ENCODE measurements around the gene DUSP16.

The DUSP16 gene

GRCh38 chr12:12553208-12553785 is 9.4 kb downstream of the DUSP16 start:
- in situ Hi-C loops (cut with MboI; ENCODE audit: low pct_unique_long_range_greater_than_20kb, low sequenced_read_pairs), result no loop called here

GRCh38 chr12:12551115-12551514 is 11.5 kb downstream of the DUSP16 start:
- in situ Hi-C loops (cut with MboI; ENCODE audit: low pct_unique_long_range_greater_than_20kb, low sequenced_read_pairs), result no loop called here
- DNase-seq, result no peak

More at GRCh38 chr12:12553208-12553785, 9.4 kb downstream of the DUSP16 start:
- no peak for DNase-seq

- DNase-seq, result no peak
- in situ Hi-C loops (cut with MboI; ENCODE audit: low pct_unique_long_range_greater_than_20kb, low sequenced_read_pairs), result no loop called here
These were observed 12.4 kb downstream of the DUSP16 start for GRCh38 chr12:12550277-12550676.

- DNase-seq, result no peak
- in situ Hi-C loops (cut with MboI; ENCODE audit: low pct_unique_long_range_greater_than_20kb, low sequenced_read_pairs), result no loop called here
These were observed 13.2 kb downstream of the DUSP16 start for GRCh38 chr12:12549426-12549825.

GRCh38 chr12:12548713-12549112 is 13.9 kb downstream of the DUSP16 start:
- DNase-seq, result no peak
- in situ Hi-C loops (cut with MboI; ENCODE audit: low pct_unique_long_range_greater_than_20kb, low sequenced_read_pairs), result no loop called here

GRCh38 chr12:12546314-12546772 is 16.3 kb downstream of the DUSP16 start:
- in situ Hi-C loops (cut with MboI; ENCODE audit: low pct_unique_long_range_greater_than_20kb, low sequenced_read_pairs), result no loop called here
- DNase-seq, result no peak

- in situ Hi-C loops (cut with MboI; ENCODE audit: low pct_unique_long_range_greater_than_20kb, low sequenced_read_pairs), result no loop called here
- DNase-seq, result no peak
These were observed 18.7 kb downstream of the DUSP16 start for GRCh38 chr12:12543959-12544358.

- no peak for DNase-seq
- in situ Hi-C loops (cut with MboI; ENCODE audit: low pct_unique_long_range_greater_than_20kb, low sequenced_read_pairs), result no loop called here
These were observed 19.7 kb downstream of the DUSP16 start for GRCh38 chr12:12542964-12543363.

- no peak for DNase-seq
- in situ Hi-C loops (cut with MboI; ENCODE audit: low pct_unique_long_range_greater_than_20kb, low sequenced_read_pairs), result no loop called here
These were observed 20.4 kb downstream of the DUSP16 start for GRCh38 chr12:12542286-12542685.

GRCh38 chr12:12541782-12542181 is 20.9 kb downstream of the DUSP16 start:
- DNase-seq, result no peak
- in situ Hi-C loops (cut with MboI; ENCODE audit: low pct_unique_long_range_greater_than_20kb, low sequenced_read_pairs), result no loop called here

- in situ Hi-C loops (cut with MboI; ENCODE audit: low pct_unique_long_range_greater_than_20kb, low sequenced_read_pairs), result no loop called here
- DNase-seq, result peak; percentile 47
These were observed 22.2 kb downstream of the DUSP16 start for GRCh38 chr12:12540261-12541013.

- no peak for DNase-seq
- in situ Hi-C loops (cut with MboI; ENCODE audit: low pct_unique_long_range_greater_than_20kb, low sequenced_read_pairs), result no loop called here
These were observed 23.4 kb downstream of the DUSP16 start for GRCh38 chr12:12539028-12539810.

GRCh38 chr12:12538535-12538934 is 24.1 kb downstream of the DUSP16 start:
- in situ Hi-C loops (cut with MboI; ENCODE audit: low pct_unique_long_range_greater_than_20kb, low sequenced_read_pairs), result no loop called here
- no peak for DNase-seq

- DNase-seq, result no peak
- in situ Hi-C loops (cut with MboI; ENCODE audit: low pct_unique_long_range_greater_than_20kb, low sequenced_read_pairs), result no loop called here
These were observed 25.2 kb downstream of the DUSP16 start for GRCh38 chr12:12537421-12537820.

- in situ Hi-C loops (cut with MboI; ENCODE audit: low pct_unique_long_range_greater_than_20kb, low sequenced_read_pairs), result no loop called here
- no peak for DNase-seq
These were observed 27.7 kb downstream of the DUSP16 start for GRCh38 chr12:12534975-12535374.

GRCh38 chr12:12534166-12534866 is 28.3 kb downstream of the DUSP16 start:
- peak; percentile 19 for DNase-seq

GRCh38 chr12:12533238-12533829 is 29.3 kb downstream of the DUSP16 start:
- no peak for DNase-seq
- in situ Hi-C loops (cut with MboI; ENCODE audit: low pct_unique_long_range_greater_than_20kb, low sequenced_read_pairs), result no loop called here

More at GRCh38 chr12:12534166-12534866, 28.3 kb downstream of the DUSP16 start:
- in situ Hi-C loops (cut with MboI; ENCODE audit: low pct_unique_long_range_greater_than_20kb, low sequenced_read_pairs), result no loop called here

- in situ Hi-C loops (cut with MboI; ENCODE audit: low pct_unique_long_range_greater_than_20kb, low sequenced_read_pairs), result no loop called here
These were observed 31.5 kb downstream of the DUSP16 start for GRCh38 chr12:12531194-12531593.

GRCh38 chr12:12529783-12530421 is 32.8 kb downstream of the DUSP16 start:
- no peak for DNase-seq
- in situ Hi-C loops (cut with MboI; ENCODE audit: low pct_unique_long_range_greater_than_20kb, low sequenced_read_pairs), result no loop called here

More at GRCh38 chr12:12531194-12531593, 31.5 kb downstream of the DUSP16 start:
- no peak for DNase-seq

Measured in KBM-7 (cell line).